G401 (cell line): ENCODE results near the gene NEK3. TPM values are rescaled to one million over a fixed set of nuclear protein-coding genes. Genes with fewer than 3 reads are reported as not detected.

Source experiments
- total RNA-seq: library from RNA; depleted of rRNA; stranded (reverse); fragments of >200 nt; shearing (Covaris generic); gene quantifications from 2 replicates; pipeline ENCODE4 v1.2.3, GENCODE V29; 2014; rRNA removed

Gene NEK3
- total RNA-seq, 1 experiment from 2014 or later, result 22.2 TPM

Other genes starting within 250 kb of the NEK3 start
- gene ATP7B, start 148.1 kb downstream of the NEK3 start, total RNA-seq, result 2.9 and 5.8 TPM in 2 replicates
- gene ALG11, start 147.2 kb downstream of the NEK3 start, total RNA-seq, result 14.8 and 25.1 TPM in 2 replicates
- 13.8 and 16.7 TPM in 2 replicates for gene UTP14C, start 134.9 kb downstream of the NEK3 start, total RNA-seq
- 0.06 TPM in 1 of 2 replicates, not detected in the other for gene NEK5, start 30.5 kb downstream of the NEK3 start, total RNA-seq
- gene THSD1, start 246.6 kb upstream of the NEK3 start, total RNA-seq, result 0.55 and 1.3 TPM in 2 replicates